Mammary epithelial cell (primary cell): ENCODE data around the gene DYNLT4.

Experiments used
- EZH2 ChIP-seq: IDR thresholded peaks from 2 replicates; pipeline ENCODE4 v1.6.1; 2012; ENCODE audit warnings: low read length, inconsistent platforms, borderline replicate concordance
- TF ChIP-seq, protein P1 (sequence below), 2 donors: IDR thresholded peaks in 1 of 2; conservative IDR thresholded peaks in 1 of 2; 2 replicates each; pipeline ENCODE4 v1.5.1; 2011 to 2012; ENCODE audit warnings: inconsistent platforms in 2 of 2, low read length in 2 of 2, mild to moderate bottlenecking in 2 of 2, control low read depth in 1 of 2, low read depth in 1 of 2; ENCODE audit not compliant: insufficient read depth in 1 of 2; ENCODE audit errors: extremely low read depth in 1 of 2

- TF ChIP-seq EZH2: no peak
- TF ChIP-seq, protein P1, sequence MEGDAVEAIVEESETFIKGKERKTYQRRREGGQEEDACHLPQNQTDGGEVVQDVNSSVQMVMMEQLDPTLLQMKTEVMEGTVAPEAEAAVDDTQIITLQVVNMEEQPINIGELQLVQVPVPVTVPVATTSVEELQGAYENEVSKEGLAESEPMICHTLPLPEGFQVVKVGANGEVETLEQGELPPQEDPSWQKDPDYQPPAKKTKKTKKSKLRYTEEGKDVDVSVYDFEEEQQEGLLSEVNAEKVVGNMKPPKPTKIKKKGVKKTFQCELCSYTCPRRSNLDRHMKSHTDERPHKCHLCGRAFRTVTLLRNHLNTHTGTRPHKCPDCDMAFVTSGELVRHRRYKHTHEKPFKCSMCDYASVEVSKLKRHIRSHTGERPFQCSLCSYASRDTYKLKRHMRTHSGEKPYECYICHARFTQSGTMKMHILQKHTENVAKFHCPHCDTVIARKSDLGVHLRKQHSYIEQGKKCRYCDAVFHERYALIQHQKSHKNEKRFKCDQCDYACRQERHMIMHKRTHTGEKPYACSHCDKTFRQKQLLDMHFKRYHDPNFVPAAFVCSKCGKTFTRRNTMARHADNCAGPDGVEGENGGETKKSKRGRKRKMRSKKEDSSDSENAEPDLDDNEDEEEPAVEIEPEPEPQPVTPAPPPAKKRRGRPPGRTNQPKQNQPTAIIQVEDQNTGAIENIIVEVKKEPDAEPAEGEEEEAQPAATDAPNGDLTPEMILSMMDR (conservative IDR thresholded peaks at IDR 0.05 in 1 of 2, IDR thresholded peaks at IDR 0.05 in 1 of 2; ENCODE audit: extremely low read depth in 1 of 2, insufficient read depth in 1 of 2, low read depth in 1 of 2, low read length in 2 of 2): no peak
Observed at GRCh38 chr1:44778705-44779576, 28.2 kb downstream of the DYNLT4 start.
